ENCODE data around the gene YOD1.

Gene YOD1

GRCh38 chr1:207040181-207040533, 10.9 kb downstream of the YOD1 start:
- no peak overlapping the region for H3K4me3 ChIP-seq (replicated peaks in 1 of 2; ENCODE audit: low read depth in 2 of 2, low read length in 2 of 2)
- DNase-seq (ENCODE audit: low read depth in 2 of 2) = no peak
- TF ChIP-seq CTCF (IDR thresholded peaks at IDR 0.05; ENCODE audit: low read depth, low read length) = no peak

GRCh38 chr1:207039380-207040180, 11.4 kb downstream of the YOD1 start:
- no peak for TF ChIP-seq CTCF (IDR thresholded peaks at IDR 0.05; ENCODE audit: low read depth, low read length)
- H3K4me3 ChIP-seq (replicated peaks in 1 of 2; ENCODE audit: low read depth in 2 of 2, low read length in 2 of 2) = no peak overlapping the region
- DNase-seq (ENCODE audit: low read depth in 2 of 2) = no peak

- DNase-seq (ENCODE audit: low read depth in 2 of 2) = no peak
- H3K4me3 ChIP-seq (replicated peaks in 1 of 2; ENCODE audit: low read depth in 2 of 2, low read length in 2 of 2) = no peak overlapping the region
- TF ChIP-seq CTCF (IDR thresholded peaks at IDR 0.05; ENCODE audit: low read depth, low read length) = no peak
These were observed 14.1 kb downstream of the YOD1 start for GRCh38 chr1:207036865-207037264.

- TF ChIP-seq CTCF (IDR thresholded peaks at IDR 0.05; ENCODE audit: low read depth, low read length) = no peak
- H3K4me3 ChIP-seq (replicated peaks in 1 of 2; ENCODE audit: low read depth in 2 of 2, low read length in 2 of 2) = no peak overlapping the region
- DNase-seq (ENCODE audit: low read depth in 2 of 2) = no peak
These were observed 15.0 kb downstream of the YOD1 start for GRCh38 chr1:207035877-207036551.

- no peak overlapping the region for H3K4me3 ChIP-seq (replicated peaks in 1 of 2; ENCODE audit: low read depth in 2 of 2, low read length in 2 of 2)
- peak in 1 of 2 donors; percentile 68 for DNase-seq (ENCODE audit: low read depth in 2 of 2)
- TF ChIP-seq CTCF (IDR thresholded peaks at IDR 0.05; ENCODE audit: low read depth, low read length) = no peak
These were observed 16.0 kb downstream of the YOD1 start for GRCh38 chr1:207034998-207035397.

- DNase-seq (ENCODE audit: low read depth in 2 of 2) = no peak
- H3K4me3 ChIP-seq (replicated peaks in 1 of 2; ENCODE audit: low read depth in 2 of 2, low read length in 2 of 2) = no peak overlapping the region
- no peak for TF ChIP-seq CTCF (IDR thresholded peaks at IDR 0.05; ENCODE audit: low read depth, low read length)
These were observed 16.8 kb downstream of the YOD1 start for GRCh38 chr1:207034208-207034607.
